ENCODE data around the gene MINK1.

MINK1 gene

DNA sequence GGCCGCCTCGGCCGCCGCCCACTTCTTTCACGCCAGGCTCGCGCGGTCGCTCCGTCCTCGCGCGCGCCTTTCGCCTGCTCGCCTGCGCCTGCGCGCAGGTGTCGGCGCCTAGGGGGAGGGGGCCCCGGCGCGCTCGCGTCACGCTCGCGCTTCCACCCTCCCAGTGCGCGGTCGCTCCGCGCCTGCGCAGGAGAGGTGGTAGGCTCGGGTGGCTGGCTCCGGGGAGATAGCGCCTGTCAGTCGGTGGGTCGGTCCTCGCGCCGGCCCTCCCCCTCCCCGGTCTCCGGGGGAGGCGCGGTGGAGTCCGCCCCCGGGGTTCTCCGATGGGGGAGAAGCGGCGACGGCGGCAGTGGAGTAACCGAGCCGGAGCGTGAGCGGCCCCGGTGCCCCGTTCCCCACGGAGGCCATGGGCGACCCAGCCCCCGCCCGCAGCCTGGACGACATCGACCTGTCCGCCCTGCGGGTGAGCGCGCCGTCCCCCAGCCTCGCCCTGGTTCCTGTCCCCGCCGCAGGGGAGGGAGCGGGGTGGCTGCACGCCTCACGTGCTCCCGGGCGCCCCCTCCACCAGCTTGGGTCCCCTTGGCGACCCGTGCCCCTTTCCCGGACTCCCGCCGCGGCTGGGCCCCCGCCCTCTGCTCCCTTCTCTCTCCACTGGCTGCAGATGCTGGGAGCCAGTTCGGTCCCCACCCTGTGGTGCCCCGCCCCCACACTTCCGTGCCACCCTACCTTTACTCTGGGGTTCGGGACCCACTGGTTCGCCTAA is at the start of gene MINK1:
Gene MINK1 (plus strand): TSS at position 163 of the 763 bp plus-strand sequence. CDS start 244 bp downstream, at position 407.
- DNase-seq (ENCODE audit: low read depth), result peak; percentile 86
- peak within 1 kb of the TSS; percentile 71 for H3K4me3 ChIP-seq (ENCODE audit: low read depth, low read length)
- TF ChIP-seq MAX (IDR thresholded peaks at IDR 0.05; ENCODE audit: low read depth, low read length) (peak; percentile 6), POLR2A (IDR thresholded peaks at IDR 0.05; ENCODE audit: extremely low read depth, insufficient read length) (peak; percentile 56)
- TF ChIP-seq, protein P1, sequence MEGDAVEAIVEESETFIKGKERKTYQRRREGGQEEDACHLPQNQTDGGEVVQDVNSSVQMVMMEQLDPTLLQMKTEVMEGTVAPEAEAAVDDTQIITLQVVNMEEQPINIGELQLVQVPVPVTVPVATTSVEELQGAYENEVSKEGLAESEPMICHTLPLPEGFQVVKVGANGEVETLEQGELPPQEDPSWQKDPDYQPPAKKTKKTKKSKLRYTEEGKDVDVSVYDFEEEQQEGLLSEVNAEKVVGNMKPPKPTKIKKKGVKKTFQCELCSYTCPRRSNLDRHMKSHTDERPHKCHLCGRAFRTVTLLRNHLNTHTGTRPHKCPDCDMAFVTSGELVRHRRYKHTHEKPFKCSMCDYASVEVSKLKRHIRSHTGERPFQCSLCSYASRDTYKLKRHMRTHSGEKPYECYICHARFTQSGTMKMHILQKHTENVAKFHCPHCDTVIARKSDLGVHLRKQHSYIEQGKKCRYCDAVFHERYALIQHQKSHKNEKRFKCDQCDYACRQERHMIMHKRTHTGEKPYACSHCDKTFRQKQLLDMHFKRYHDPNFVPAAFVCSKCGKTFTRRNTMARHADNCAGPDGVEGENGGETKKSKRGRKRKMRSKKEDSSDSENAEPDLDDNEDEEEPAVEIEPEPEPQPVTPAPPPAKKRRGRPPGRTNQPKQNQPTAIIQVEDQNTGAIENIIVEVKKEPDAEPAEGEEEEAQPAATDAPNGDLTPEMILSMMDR (IDR thresholded peaks at IDR 0.05; ENCODE audit: low read depth, low read length), result no peak

DNA sequence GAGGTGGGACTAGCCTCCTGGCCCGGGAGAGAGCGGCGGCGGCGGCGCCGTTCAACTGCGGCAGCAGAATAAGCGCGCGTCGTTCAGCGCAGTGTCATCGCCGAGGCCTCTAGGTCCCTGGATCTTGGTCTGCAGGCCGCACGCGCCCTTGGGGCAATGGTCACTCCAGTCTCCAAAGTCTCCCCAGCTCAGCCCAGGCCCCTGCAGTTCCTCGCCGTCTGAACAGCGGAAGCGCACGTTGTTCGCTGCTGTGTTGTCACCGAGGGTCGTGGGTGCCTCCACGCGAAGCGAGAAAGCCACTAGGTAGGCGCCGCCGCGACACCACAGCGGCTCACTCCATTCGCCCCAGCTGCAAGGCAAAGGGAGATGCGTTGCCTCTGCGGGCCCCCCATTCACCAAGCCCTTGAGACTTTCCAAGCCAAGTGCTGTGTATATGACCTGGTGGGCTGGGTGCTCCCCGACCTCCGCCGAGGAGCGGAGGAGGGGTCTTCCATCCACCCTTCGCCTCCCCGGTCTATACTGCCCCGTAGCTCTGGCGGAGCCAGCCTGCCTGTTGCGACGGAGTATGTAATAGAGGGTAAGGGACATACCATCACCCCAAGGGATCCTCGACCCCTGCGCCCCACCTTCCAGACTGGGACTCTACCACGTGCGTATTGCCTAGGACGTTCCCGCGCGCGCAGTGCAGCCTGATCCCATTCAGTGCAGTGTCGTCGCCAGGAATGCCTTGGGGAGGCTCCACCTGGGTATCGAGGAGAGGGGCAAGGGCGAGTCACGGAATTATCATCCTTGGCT is 47.6 kb upstream of the MINK1 start:
- TF ChIP-seq MYC (IDR thresholded peaks at IDR 0.05; ENCODE audit: low read depth, low read length), result no peak
- TF ChIP-seq, protein P1 (IDR thresholded peaks at IDR 0.05; ENCODE audit: low read depth, low read length), result no peak
- no peak for TF ChIP-seq POLR2A (IDR thresholded peaks at IDR 0.05; ENCODE audit: extremely low read depth, insufficient read length)
- TF ChIP-seq MAX (IDR thresholded peaks at IDR 0.05; ENCODE audit: low read depth, low read length), result no peak
- DNase-seq (ENCODE audit: low read depth), result no peak
- no peak overlapping the region for H3K4me3 ChIP-seq (ENCODE audit: low read depth, low read length)

DNA sequence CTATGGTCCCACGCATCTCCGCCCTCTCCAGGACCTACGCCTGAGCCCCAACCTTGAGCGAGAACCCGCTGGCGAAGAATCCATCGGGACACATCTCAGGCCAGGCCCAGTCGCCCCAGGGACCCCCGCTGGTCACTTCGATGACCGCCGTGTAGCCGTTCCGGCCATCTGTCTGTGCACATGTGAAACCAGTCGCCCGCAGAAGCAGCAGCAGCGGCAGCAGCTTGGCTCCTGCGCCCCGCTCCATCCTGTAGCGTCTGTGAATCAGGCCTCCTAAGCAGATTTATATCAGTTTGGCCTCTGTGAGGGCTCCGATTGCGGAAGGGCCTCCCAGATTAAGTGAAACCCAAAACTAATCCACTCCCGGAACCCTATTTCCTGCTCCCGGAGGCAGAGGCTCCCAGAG is 47.0 kb upstream of the MINK1 start, which contains the start of gene VMO1:
Gene VMO1 (minus strand): TSS at position 259 of the 406 bp plus-strand sequence. CDS start 12 bp downstream, at position 247.
- TF ChIP-seq, protein P1 (IDR thresholded peaks at IDR 0.05; ENCODE audit: low read depth, low read length), result no peak
- TF ChIP-seq POLR2A (IDR thresholded peaks at IDR 0.05; ENCODE audit: extremely low read depth, insufficient read length), result no peak
- TF ChIP-seq MAX (IDR thresholded peaks at IDR 0.05; ENCODE audit: low read depth, low read length), result no peak
- TF ChIP-seq MYC (IDR thresholded peaks at IDR 0.05; ENCODE audit: low read depth, low read length), result no peak
- H3K4me3 ChIP-seq (ENCODE audit: low read depth, low read length), result no peak within 1 kb of the TSS
- no peak for DNase-seq (ENCODE audit: low read depth)

DNA sequence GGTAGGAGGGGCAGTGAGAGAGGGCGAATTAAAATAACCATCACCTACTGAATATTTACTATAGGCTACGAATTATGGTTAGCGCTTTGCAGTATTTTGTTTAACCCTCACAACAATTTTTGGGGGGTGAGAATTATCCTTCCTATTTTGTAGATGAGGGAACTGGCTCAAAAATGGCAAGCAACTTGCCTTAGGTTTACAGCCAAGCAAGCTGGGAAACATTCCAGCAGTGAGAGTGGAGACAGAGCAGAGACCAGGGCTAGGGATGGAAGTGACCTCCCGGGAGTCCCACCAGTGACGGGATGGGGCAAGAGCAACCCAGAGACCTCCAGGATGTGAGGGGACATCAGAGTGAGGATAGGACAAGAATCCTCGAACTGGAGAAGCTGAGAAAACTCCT is 46.6 kb upstream of the MINK1 start:
- TF ChIP-seq MYC (IDR thresholded peaks at IDR 0.05; ENCODE audit: low read depth, low read length), result no peak
- TF ChIP-seq, protein P1 (IDR thresholded peaks at IDR 0.05; ENCODE audit: low read depth, low read length), result no peak
- TF ChIP-seq POLR2A (IDR thresholded peaks at IDR 0.05; ENCODE audit: extremely low read depth, insufficient read length), result no peak
- no peak for TF ChIP-seq MAX (IDR thresholded peaks at IDR 0.05; ENCODE audit: low read depth, low read length)
- no peak for DNase-seq (ENCODE audit: low read depth)
- no peak overlapping the region for H3K4me3 ChIP-seq (ENCODE audit: low read depth, low read length)

- no peak overlapping the region for H3K4me3 ChIP-seq (ENCODE audit: low read depth, low read length)
- TF ChIP-seq POLR2A (IDR thresholded peaks at IDR 0.05; ENCODE audit: extremely low read depth, insufficient read length), result no peak
- TF ChIP-seq MAX (IDR thresholded peaks at IDR 0.05; ENCODE audit: low read depth, low read length), result no peak
- TF ChIP-seq MYC (IDR thresholded peaks at IDR 0.05; ENCODE audit: low read depth, low read length), result no peak
- TF ChIP-seq, protein P1 (IDR thresholded peaks at IDR 0.05; ENCODE audit: low read depth, low read length), result no peak
- DNase-seq (ENCODE audit: low read depth), result no peak
Measured at GRCh38 chr17:4788159-4788806, 44.9 kb upstream of the MINK1 start.

Data from NB4 (cell line).